A549 (cell line): ENCODE measurements around the gene C1orf21.

Source experiments
- BHLHE40 ChIP-seq: IDR thresholded peaks from 2 replicates; pipeline ENCODE4 v1.6.1; 2012; ENCODE audit warnings: low read depth, low read length, inconsistent platforms
- CTCF ChIP-seq: fragments of >200 bp; sonication (Bioruptor Twin); formaldehyde crosslinking; IDR thresholded peaks from 3 replicates; pipeline ENCODE4 v1.5.1; 2016
- EP300 ChIP-seq, 2 experiments: fragments of >200 bp; sonication (Bioruptor Twin); formaldehyde crosslinking; IDR thresholded peaks; 2 replicates in 1 of 2; 3 replicates in 1 of 2; pipeline ENCODE4 v1.6.1; 2016 to 2017
- ESRRA ChIP-seq: fragments of 150-350 bp; IDR thresholded peaks from 2 replicates; pipeline ENCODE4 v1.6.1; 2014; ENCODE audit warnings: mild to moderate bottlenecking, low read length, borderline replicate concordance
- KDM1A ChIP-seq: fragments of 200-600 bp; sonication (generic); IDR thresholded peaks from 2 replicates; pipeline ENCODE4 v1.6.1; 2016; ENCODE audit warnings: low read depth, mild to moderate bottlenecking
- MAFK ChIP-seq: fragments of 450-650 bp; IDR thresholded peaks from 2 replicates; pipeline ENCODE4 v1.6.1; 2014; ENCODE audit not compliant: partially characterized antibody
- NPAS2 ChIP-seq: fragments of 250-450 bp; sonication (Bioruptor Pico); IDR thresholded peaks from 2 replicates; pipeline ENCODE4 v1.8.0; 2022; ENCODE audit warnings: mild to moderate bottlenecking, moderate library complexity, borderline replicate concordance
- PBX3 ChIP-seq: IDR thresholded peaks from 2 replicates; pipeline ENCODE4 v1.6.1; 2012
- POLR2A ChIP-seq: IDR thresholded peaks from 2 replicates; pipeline ENCODE4 v1.6.1; 2012; ENCODE audit warnings: mild to moderate bottlenecking, low read length
- POLR2AphosphoS2 ChIP-seq: conservative IDR thresholded peaks from 2 replicates; pipeline ENCODE4 v1.6.1; 2012; ENCODE audit warnings: low read length, improper control_type of control experiment, inconsistent platforms
- RFX5 ChIP-seq: fragments of 450-650 bp; IDR thresholded peaks from 2 replicates; pipeline ENCODE4 v1.7.1; 2014; ENCODE audit warnings: antibody characterized with exemption, mild to moderate bottlenecking, moderate library complexity
- TF ChIP-seq, protein P1 (sequence below): fragments of 200-600 bp; sonication (generic); IDR thresholded peaks from 2 replicates; pipeline ENCODE4 v1.6.1; 2016; ENCODE audit warnings: antibody characterized with exemption, mild to moderate bottlenecking, moderate library complexity

- TF ChIP-seq ESRRA: no peak
- no peak for TF ChIP-seq POLR2AphosphoS2
- TF ChIP-seq RFX5: no peak
- TF ChIP-seq CTCF: no peak
- TF ChIP-seq, protein P1, sequence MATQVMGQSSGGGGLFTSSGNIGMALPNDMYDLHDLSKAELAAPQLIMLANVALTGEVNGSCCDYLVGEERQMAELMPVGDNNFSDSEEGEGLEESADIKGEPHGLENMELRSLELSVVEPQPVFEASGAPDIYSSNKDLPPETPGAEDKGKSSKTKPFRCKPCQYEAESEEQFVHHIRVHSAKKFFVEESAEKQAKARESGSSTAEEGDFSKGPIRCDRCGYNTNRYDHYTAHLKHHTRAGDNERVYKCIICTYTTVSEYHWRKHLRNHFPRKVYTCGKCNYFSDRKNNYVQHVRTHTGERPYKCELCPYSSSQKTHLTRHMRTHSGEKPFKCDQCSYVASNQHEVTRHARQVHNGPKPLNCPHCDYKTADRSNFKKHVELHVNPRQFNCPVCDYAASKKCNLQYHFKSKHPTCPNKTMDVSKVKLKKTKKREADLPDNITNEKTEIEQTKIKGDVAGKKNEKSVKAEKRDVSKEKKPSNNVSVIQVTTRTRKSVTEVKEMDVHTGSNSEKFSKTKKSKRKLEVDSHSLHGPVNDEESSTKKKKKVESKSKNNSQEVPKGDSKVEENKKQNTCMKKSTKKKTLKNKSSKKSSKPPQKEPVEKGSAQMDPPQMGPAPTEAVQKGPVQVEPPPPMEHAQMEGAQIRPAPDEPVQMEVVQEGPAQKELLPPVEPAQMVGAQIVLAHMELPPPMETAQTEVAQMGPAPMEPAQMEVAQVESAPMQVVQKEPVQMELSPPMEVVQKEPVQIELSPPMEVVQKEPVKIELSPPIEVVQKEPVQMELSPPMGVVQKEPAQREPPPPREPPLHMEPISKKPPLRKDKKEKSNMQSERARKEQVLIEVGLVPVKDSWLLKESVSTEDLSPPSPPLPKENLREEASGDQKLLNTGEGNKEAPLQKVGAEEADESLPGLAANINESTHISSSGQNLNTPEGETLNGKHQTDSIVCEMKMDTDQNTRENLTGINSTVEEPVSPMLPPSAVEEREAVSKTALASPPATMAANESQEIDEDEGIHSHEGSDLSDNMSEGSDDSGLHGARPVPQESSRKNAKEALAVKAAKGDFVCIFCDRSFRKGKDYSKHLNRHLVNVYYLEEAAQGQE: no peak
- no peak for TF ChIP-seq MAFK
- TF ChIP-seq NPAS2 (CRISPR knock-in tag): no peak
- no peak for TF ChIP-seq POLR2A
- no peak for TF ChIP-seq EP300 (IDR thresholded peaks at IDR 0.05)
- no peak for TF ChIP-seq PBX3
- no peak for TF ChIP-seq BHLHE40
- no peak for TF ChIP-seq KDM1A
Observed at GRCh38 chr1:184493987-184494388, 107.2 kb downstream of the C1orf21 start.
